Ishikawa (cell line): ENCODE results near the gene TNFSF4.

Experiments used
- CEBPB ChIP-seq: IDR thresholded peaks from 2 replicates; pipeline ENCODE4 v1.6.1; 2012
- EGR1 ChIP-seq: IDR thresholded peaks from 2 replicates; pipeline ENCODE4 v1.6.1; 2012
- EP300 ChIP-seq: IDR thresholded peaks from 2 replicates; pipeline ENCODE4 v1.6.1; 2012; ENCODE audit warnings: borderline replicate concordance
- MAX ChIP-seq: IDR thresholded peaks from 2 replicates; pipeline ENCODE4 v1.6.1; 2012
- NFIC ChIP-seq: IDR thresholded peaks from 2 replicates; pipeline ENCODE4 v1.6.1; 2012
- RAD21 ChIP-seq: IDR thresholded peaks from 2 replicates; pipeline ENCODE4 v1.6.1; 2012; ENCODE audit warnings: low read depth
- REST ChIP-seq: IDR thresholded peaks from 2 replicates; pipeline ENCODE4 v1.6.1; 2012; ENCODE audit warnings: low read depth, mild to moderate bottlenecking
- TAF1 ChIP-seq: IDR thresholded peaks from 2 replicates; pipeline ENCODE4 v1.6.1; 2012; ENCODE audit warnings: low read depth, mild to moderate bottlenecking
- TEAD4 ChIP-seq: IDR thresholded peaks from 2 replicates; pipeline ENCODE4 v1.6.1; 2012
- USF1 ChIP-seq: IDR thresholded peaks from 2 replicates; pipeline ENCODE4 v1.6.1; 2012
- YY1 ChIP-seq: IDR thresholded peaks from 2 replicates; pipeline ENCODE4 v1.6.1; 2012; ENCODE audit warnings: low read depth

GRCh38 chr1:173175514-173176145 lies 31.5 kb downstream of the TNFSF4 start:
- no peak for TF ChIP-seq YY1
- no peak for TF ChIP-seq REST
- TF ChIP-seq TAF1, result no peak
- TF ChIP-seq MAX, result no peak
- no peak for TF ChIP-seq CEBPB
- no peak for TF ChIP-seq RAD21
- TF ChIP-seq EP300, result no peak
- no peak for TF ChIP-seq USF1
- TF ChIP-seq EGR1, result no peak
- no peak for TF ChIP-seq TEAD4
- no peak for TF ChIP-seq NFIC
